ENCODE data around the gene MYH14. TPM values are rescaled to one million over a fixed set of nuclear protein-coding genes. Genes with fewer than 3 reads are reported as not detected.

Gene MYH14
- polyA plus RNA-seq, 1 donor (not counting 4 experiments of a cell fraction or from before 2014, with no cell fraction given), result 0.20 TPM

- Histone ChIP-seq H3K4me3 (ENCODE audit: control insufficient read depth in 2 of 3, extremely low read depth in 1 of 3, insufficient read depth in 2 of 3, low read depth in 1 of 3, low read length in 3 of 3) (no peak overlapping the region), H3K27ac (ENCODE audit: control insufficient read depth, insufficient read depth, low read length) (no peak overlapping the region), H3K27me3 (ENCODE audit: control insufficient read depth, extremely low read depth, insufficient read depth, low read length) (no peaks in the 10 kb centered on the region), H3K9me3 (ENCODE audit: control insufficient read depth, low read depth, low read length) (peaks cover 3% of the 10 kb centered on the region), H4K20me1 (ENCODE audit: control insufficient read depth, extremely low read depth, insufficient read depth, low read length) (no peaks in the 10 kb centered on the region), H3K9ac (ENCODE audit: control insufficient read depth, extremely low read depth, insufficient read depth, low read length) (no peak overlapping the region), H2AFZ (ENCODE audit: control insufficient read depth, low read length) (no peak overlapping the region), H3K4me1 (ENCODE audit: control insufficient read depth, extremely low read depth, insufficient read depth, low read length) (no peaks in the 10 kb centered on the region), H3K4me2 (ENCODE audit: control insufficient read depth, extremely low read depth, insufficient read depth, low read depth, low read length) (no peak overlapping the region), H3K9me1 (ENCODE audit: control insufficient read depth, extremely low read depth, insufficient read depth, low read length) (no peaks in the 10 kb centered on the region), H3K79me2 (ENCODE audit: control insufficient read depth, insufficient read depth, low read length) (no peaks in the 10 kb centered on the region), H3K36me3 (ENCODE audit: control insufficient read depth in 2 of 2, extremely low read depth in 1 of 2, insufficient read depth in 2 of 2, low read length in 2 of 2) (no peaks in the 10 kb centered on the region)
- dilution Hi-C loops (cut with MboI; ENCODE audit: extremely low pct_ligation_motif_present, low sequenced_read_pairs), result no loop called here
- no peak for FAIRE-seq
- no peak for DNase-seq (ENCODE audit: low read depth, low spot score)
- TF ChIP-seq EZH2 (IDR thresholded peaks at IDR 0.05; ENCODE audit: low read length) (no peak), CTCF (optimal IDR thresholded peaks at IDR 0.05 in 1 of 3, IDR thresholded peaks at IDR 0.05 in 1 of 3, conservative IDR thresholded peaks at IDR 0.05 in 1 of 3; ENCODE audit: extremely low read depth in 1 of 3, insufficient read depth in 2 of 3, low read length in 3 of 3) (no peak)
These were observed 7.0 kb upstream of the MYH14 start for GRCh38 chr19:50196322-50196932.

GRCh38 chr19:50197348-50197747, 6.1 kb upstream of the MYH14 start:
- Histone ChIP-seq H4K20me1 (ENCODE audit: control insufficient read depth, extremely low read depth, insufficient read depth, low read length) (no peaks in the 10 kb centered on the region), H3K27ac (ENCODE audit: control insufficient read depth, insufficient read depth, low read length) (no peak overlapping the region), H3K4me2 (ENCODE audit: control insufficient read depth, extremely low read depth, insufficient read depth, low read depth, low read length) (no peak overlapping the region), H3K36me3 (ENCODE audit: control insufficient read depth in 2 of 2, extremely low read depth in 1 of 2, insufficient read depth in 2 of 2, low read length in 2 of 2) (no peaks in the 10 kb centered on the region), H3K79me2 (ENCODE audit: control insufficient read depth, insufficient read depth, low read length) (no peaks in the 10 kb centered on the region), H3K27me3 (ENCODE audit: control insufficient read depth, extremely low read depth, insufficient read depth, low read length) (no peaks in the 10 kb centered on the region), H2AFZ (ENCODE audit: control insufficient read depth, low read length) (no peak overlapping the region), H3K9me3 (ENCODE audit: control insufficient read depth, low read depth, low read length) (peaks cover 3% of the 10 kb centered on the region), H3K4me1 (ENCODE audit: control insufficient read depth, extremely low read depth, insufficient read depth, low read length) (no peaks in the 10 kb centered on the region), H3K4me3 (ENCODE audit: control insufficient read depth in 2 of 3, extremely low read depth in 1 of 3, insufficient read depth in 2 of 3, low read depth in 1 of 3, low read length in 3 of 3) (no peak overlapping the region), H3K9me1 (ENCODE audit: control insufficient read depth, extremely low read depth, insufficient read depth, low read length) (no peaks in the 10 kb centered on the region), H3K9ac (ENCODE audit: control insufficient read depth, extremely low read depth, insufficient read depth, low read length) (no peak overlapping the region)
- DNase-seq (ENCODE audit: low read depth, low spot score) (no peak), FAIRE-seq (no peak)
- TF ChIP-seq CTCF (optimal IDR thresholded peaks at IDR 0.05 in 1 of 3, IDR thresholded peaks at IDR 0.05 in 1 of 3, conservative IDR thresholded peaks at IDR 0.05 in 1 of 3; ENCODE audit: extremely low read depth in 1 of 3, insufficient read depth in 2 of 3, low read length in 3 of 3) (no peak), EZH2 (IDR thresholded peaks at IDR 0.05; ENCODE audit: low read length) (no peak)
- dilution Hi-C loops (cut with MboI; ENCODE audit: extremely low pct_ligation_motif_present, low sequenced_read_pairs), result no loop called here
